Esophagus squamous epithelium (tissue), 4 donors: Measurements from ENCODE around the gene ELP2.

Experiments
- POLR2A ChIP-seq, 4 donors: fragments of 450-650 bp; IDR thresholded peaks; one replicate each; pipeline ENCODE4 v1.6.1; 2017; ENCODE audit warnings: antibody characterized with exemption in 4 of 4, mild to moderate bottlenecking in 4 of 4, moderate library complexity in 3 of 4
- TF ChIP-seq, protein P1 (sequence below), 6 experiments: fragments of 450-650 bp in 4 of 6; fragments of 200-600 bp in 2 of 6; sonication (generic) in 2 of 6; IDR thresholded peaks; one replicate each; pipeline ENCODE4 v1.5.1; 2016 to 2019; ENCODE audit warnings: antibody characterized with exemption in 6 of 6, mild to moderate bottlenecking in 4 of 6, moderate library complexity in 4 of 6

DNA sequence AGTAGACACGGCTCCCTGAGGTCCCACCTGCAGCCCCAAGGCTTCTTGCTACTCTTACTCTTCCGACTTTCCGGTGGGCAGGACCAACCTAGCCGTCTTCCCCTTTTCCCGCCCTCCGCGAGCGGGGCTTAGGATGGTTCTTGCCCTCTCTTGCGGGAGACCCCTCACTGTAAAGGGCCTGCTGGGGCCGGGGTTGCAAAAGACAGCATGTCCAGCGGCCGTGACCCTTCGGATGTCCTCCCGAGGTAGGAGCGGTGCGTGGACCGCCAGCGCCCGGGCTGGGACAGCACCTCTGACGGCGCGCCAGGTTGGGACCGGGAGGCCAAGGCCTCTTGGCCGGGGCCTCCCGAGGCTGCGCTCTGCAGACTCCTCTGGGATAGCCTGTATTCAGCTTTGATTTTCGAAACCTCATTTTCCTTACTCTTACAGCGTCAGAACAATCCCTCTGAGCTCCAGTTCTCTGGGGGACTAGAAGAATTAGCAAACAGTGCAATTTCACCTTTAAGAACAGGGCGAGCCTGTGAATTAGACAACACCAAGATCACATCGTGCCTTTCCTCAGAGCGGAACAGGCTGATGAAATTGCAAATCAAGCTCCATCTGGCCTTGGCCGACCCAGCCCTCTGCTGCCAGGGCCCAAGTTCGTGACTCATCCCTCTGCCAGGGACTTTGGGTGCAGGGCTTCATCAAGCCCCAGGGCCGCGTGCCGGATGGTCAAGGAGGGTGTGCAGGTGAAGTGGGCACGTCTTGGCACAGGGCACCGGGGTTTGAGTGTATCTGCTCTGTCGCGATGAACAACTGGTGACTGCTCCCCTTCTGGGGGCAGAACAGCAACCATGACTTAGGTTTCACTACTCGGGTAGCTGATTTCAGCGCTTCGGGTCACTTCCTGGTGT lies 58.4 kb downstream of the ELP2 start:
- no peak for TF ChIP-seq POLR2A (IDR thresholded peaks at IDR 0.05)
- TF ChIP-seq, protein P1, sequence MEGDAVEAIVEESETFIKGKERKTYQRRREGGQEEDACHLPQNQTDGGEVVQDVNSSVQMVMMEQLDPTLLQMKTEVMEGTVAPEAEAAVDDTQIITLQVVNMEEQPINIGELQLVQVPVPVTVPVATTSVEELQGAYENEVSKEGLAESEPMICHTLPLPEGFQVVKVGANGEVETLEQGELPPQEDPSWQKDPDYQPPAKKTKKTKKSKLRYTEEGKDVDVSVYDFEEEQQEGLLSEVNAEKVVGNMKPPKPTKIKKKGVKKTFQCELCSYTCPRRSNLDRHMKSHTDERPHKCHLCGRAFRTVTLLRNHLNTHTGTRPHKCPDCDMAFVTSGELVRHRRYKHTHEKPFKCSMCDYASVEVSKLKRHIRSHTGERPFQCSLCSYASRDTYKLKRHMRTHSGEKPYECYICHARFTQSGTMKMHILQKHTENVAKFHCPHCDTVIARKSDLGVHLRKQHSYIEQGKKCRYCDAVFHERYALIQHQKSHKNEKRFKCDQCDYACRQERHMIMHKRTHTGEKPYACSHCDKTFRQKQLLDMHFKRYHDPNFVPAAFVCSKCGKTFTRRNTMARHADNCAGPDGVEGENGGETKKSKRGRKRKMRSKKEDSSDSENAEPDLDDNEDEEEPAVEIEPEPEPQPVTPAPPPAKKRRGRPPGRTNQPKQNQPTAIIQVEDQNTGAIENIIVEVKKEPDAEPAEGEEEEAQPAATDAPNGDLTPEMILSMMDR (IDR thresholded peaks at IDR 0.05), result no peak
